Central memory CD4-positive, alpha-beta T cell (primary cell): ENCODE results near the gene TPSG1.
"Not testable (repeated sequence)": the region's sequence is repeated elsewhere in the genome, so short reads cannot be mapped to it uniquely, and the experiment has no call there.

Source experiments
- DNase-seq: peaks from one replicate; pipeline ENCODE4 v3.0.0; 2022

The TPSG1 gene

GRCh38 chr16:1213796-1214372 lies 11.2 kb downstream of the TPSG1 start:
- DNase-seq: no peak

- DNase-seq: no peak
Measured at GRCh38 chr16:1213231-1213630, 11.8 kb downstream of the TPSG1 start.

- no peak for DNase-seq
Measured at GRCh38 chr16:1212616-1213194, 12.4 kb downstream of the TPSG1 start.

- DNase-seq: no peak
Measured at GRCh38 chr16:1211451-1212268, 13.4 kb downstream of the TPSG1 start.

GRCh38 chr16:1210461-1210860 lies 14.6 kb downstream of the TPSG1 start:
- DNase-seq: no peak

GRCh38 chr16:1209081-1209480 lies 16.0 kb downstream of the TPSG1 start:
- no peak for DNase-seq

- DNase-seq: no peak
Measured at GRCh38 chr16:1208239-1208830, 16.7 kb downstream of the TPSG1 start.

GRCh38 chr16:1206786-1207185 lies 18.3 kb downstream of the TPSG1 start:
- no peak for DNase-seq

- DNase-seq: no peak
Measured at GRCh38 chr16:1206326-1206725, 18.7 kb downstream of the TPSG1 start.

- DNase-seq: no peak
Measured at GRCh38 chr16:1204933-1205332, 20.1 kb downstream of the TPSG1 start.

- no peak for DNase-seq
Measured at GRCh38 chr16:1202274-1202673, 22.8 kb downstream of the TPSG1 start.

GRCh38 chr16:1201444-1201843 lies 23.6 kb downstream of the TPSG1 start:
- DNase-seq: no peak

GRCh38 chr16:1200014-1200627 lies 24.9 kb downstream of the TPSG1 start:
- DNase-seq: no peak

GRCh38 chr16:1199347-1200013 lies 25.6 kb downstream of the TPSG1 start:
- no peak for DNase-seq

- not testable (repeated sequence) for DNase-seq
Measured at GRCh38 chr16:1198671-1199346, 26.3 kb downstream of the TPSG1 start.

GRCh38 chr16:1198194-1198593 lies 26.9 kb downstream of the TPSG1 start:
- DNase-seq: no peak

- no peak for DNase-seq
Measured at GRCh38 chr16:1197237-1197866, 27.7 kb downstream of the TPSG1 start.

- DNase-seq: no peak
Measured at GRCh38 chr16:1196494-1196893, 28.6 kb downstream of the TPSG1 start.

- no peak for DNase-seq
Measured at GRCh38 chr16:1195393-1195666, 29.7 kb downstream of the TPSG1 start.

GRCh38 chr16:1194665-1195392 lies 30.2 kb downstream of the TPSG1 start:
- no peak for DNase-seq
